IPS-20b (cell line): ENCODE results near the gene ZNF777.
"Not testable (repeated sequence)": the region's sequence is repeated elsewhere in the genome, so short reads cannot be mapped to it uniquely, and the experiment has no call there.

Experiments used
- H3K27ac ChIP-seq: one replicate; pipeline ENCODE4 v1.5.1; 2013; ENCODE audit warnings: low read length
- H3K27me3 ChIP-seq: 2 replicates; pipeline ENCODE4 v1.6.1; 2013; ENCODE audit warnings: mild to moderate bottlenecking, low read length, inconsistent platforms; ENCODE audit not compliant: insufficient read depth
- H3K36me3 ChIP-seq: 2 replicates; pipeline ENCODE4 v1.6.1; 2013; ENCODE audit warnings: low read depth, mild to moderate bottlenecking, inconsistent platforms, low read length, moderate library complexity; ENCODE audit not compliant: insufficient read depth
- H3K4me1 ChIP-seq: 2 replicates; pipeline ENCODE4 v1.6.1; 2013; ENCODE audit warnings: mild to moderate bottlenecking, control low read depth, inconsistent platforms, low read length, moderate library complexity; ENCODE audit not compliant: insufficient read depth
- H3K4me3 ChIP-seq: 2 replicates; pipeline ENCODE4 v1.5.1; 2013; ENCODE audit warnings: mild to moderate bottlenecking, low read length, inconsistent platforms
- H3K9ac ChIP-seq: 2 replicates; pipeline ENCODE4 v1.6.1; 2013; ENCODE audit warnings: low read depth, mild to moderate bottlenecking, inconsistent platforms, low read length, moderate library complexity
- H3K9me3 ChIP-seq: 2 replicates; pipeline ENCODE4 v1.6.1; 2013; ENCODE audit warnings: mild to moderate bottlenecking, low read depth, low read length, inconsistent platforms; ENCODE audit not compliant: insufficient read depth

The ZNF777 gene

GRCh38 chr7:149495785-149496641 lies 35.2 kb upstream of the ZNF777 start:
- peak overlapping the region; percentile 85; the same call in 1 of the 2 replicates for H3K4me3 ChIP-seq
- H3K9ac ChIP-seq, result 0 out of 2 replicates have a peak overlapping the region, but pooled peaks have one; percentile 67
- H3K9me3 ChIP-seq, result no peaks in the 10 kb centered on the region
- no peaks in the 10 kb centered on the region for H3K4me1 ChIP-seq
- H3K36me3 ChIP-seq, result peaks cover 30% of the 10 kb centered on the region
- H3K27me3 ChIP-seq, result peaks cover 31% of the 10 kb centered on the region
- no peak overlapping the region for H3K27ac ChIP-seq

- Histone ChIP-seq H3K27me3 (peaks cover 19% of the 10 kb centered on the region), H3K36me3 (peaks cover 38% of the 10 kb centered on the region), H3K9ac (no peak overlapping the region), H3K4me3 (no peak overlapping the region), H3K9me3 (no peaks in the 10 kb centered on the region), H3K4me1 (no peaks in the 10 kb centered on the region), H3K27ac (no peak overlapping the region)
These were observed 34.0 kb upstream of the ZNF777 start for GRCh38 chr7:149494738-149495368.

- H3K9ac ChIP-seq, H3K27ac ChIP-seq, H3K9me3 ChIP-seq, H3K4me3 ChIP-seq, H3K4me1 ChIP-seq: not testable (repeated sequence)
- H3K36me3 ChIP-seq, result peaks cover 42% of the 10 kb centered on the region
- H3K27me3 ChIP-seq, result peaks cover 10% of the 10 kb centered on the region
These were observed 33.1 kb upstream of the ZNF777 start for GRCh38 chr7:149493975-149494374.

GRCh38 chr7:149493366-149493765 lies 32.5 kb upstream of the ZNF777 start:
- Histone ChIP-seq H3K36me3 (peaks cover 42% of the 10 kb centered on the region), H3K9me3 (no peaks in the 10 kb centered on the region), H3K27ac (no peak overlapping the region), H3K4me1 (no peaks in the 10 kb centered on the region), H3K4me3 (no peak overlapping the region), H3K27me3 (peaks cover 4% of the 10 kb centered on the region; the same call in 1 of the 2 replicates), H3K9ac (no peak overlapping the region)

- Histone ChIP-seq H3K27me3 (no peaks in the 10 kb centered on the region), H3K9ac (no peak overlapping the region), H3K4me3 (no peak overlapping the region), H3K36me3 (peaks cover 65% of the 10 kb centered on the region), H3K4me1 (no peaks in the 10 kb centered on the region), H3K9me3 (no peaks in the 10 kb centered on the region), H3K27ac (no peak overlapping the region)
These were observed 29.4 kb upstream of the ZNF777 start for GRCh38 chr7:149490083-149490760.

GRCh38 chr7:149489391-149490024 lies 28.6 kb upstream of the ZNF777 start:
- Histone ChIP-seq H3K27me3 (no peaks in the 10 kb centered on the region), H3K9ac (no peak overlapping the region), H3K27ac (no peak overlapping the region), H3K9me3 (no peaks in the 10 kb centered on the region), H3K4me1 (no peaks in the 10 kb centered on the region), H3K36me3 (peaks cover 70% of the 10 kb centered on the region), H3K4me3 (no peak overlapping the region)

GRCh38 chr7:149479568-149479967 lies 18.7 kb upstream of the ZNF777 start:
- H3K4me1 ChIP-seq, result peaks cover 3% of the 10 kb centered on the region; the same call in 1 of the 2 replicates
- H3K4me3 ChIP-seq, result no peak overlapping the region
- no peak overlapping the region for H3K27ac ChIP-seq
- H3K9me3 ChIP-seq, result peaks cover 9% of the 10 kb centered on the region
- H3K27me3 ChIP-seq, result no peaks in the 10 kb centered on the region
- no peak overlapping the region for H3K9ac ChIP-seq
- H3K36me3 ChIP-seq, result peaks cover 13% of the 10 kb centered on the region

GRCh38 chr7:149478754-149479153 lies 17.9 kb upstream of the ZNF777 start:
- H3K36me3 ChIP-seq, result peaks cover 18% of the 10 kb centered on the region
- peaks cover 3% of the 10 kb centered on the region; the same call in 1 of the 2 replicates for H3K4me1 ChIP-seq
- peaks cover 9% of the 10 kb centered on the region for H3K9me3 ChIP-seq
- no peak overlapping the region for H3K27ac ChIP-seq
- no peaks in the 10 kb centered on the region for H3K27me3 ChIP-seq
- no peak overlapping the region for H3K9ac ChIP-seq
- H3K4me3 ChIP-seq, result no peak overlapping the region

GRCh38 chr7:149477494-149478443 lies 16.9 kb upstream of the ZNF777 start:
- Histone ChIP-seq H3K4me3 (no peak overlapping the region), H3K4me1 (peaks cover 3% of the 10 kb centered on the region; the same call in 1 of the 2 replicates), H3K36me3 (peaks cover 28% of the 10 kb centered on the region), H3K27me3 (no peaks in the 10 kb centered on the region), H3K9ac (peak overlapping the region; percentile 41; the same call in 1 of the 2 replicates), H3K9me3 (peaks cover 9% of the 10 kb centered on the region), H3K27ac (no peak overlapping the region)

GRCh38 chr7:149476791-149477190 lies 15.9 kb upstream of the ZNF777 start:
- H3K27ac ChIP-seq, result no peak overlapping the region
- H3K4me1 ChIP-seq, result peaks cover 3% of the 10 kb centered on the region; the same call in 1 of the 2 replicates
- peaks cover 31% of the 10 kb centered on the region for H3K36me3 ChIP-seq
- H3K4me3 ChIP-seq, result no peak overlapping the region
- no peak overlapping the region for H3K9ac ChIP-seq
- peaks cover 9% of the 10 kb centered on the region for H3K9me3 ChIP-seq
- no peaks in the 10 kb centered on the region for H3K27me3 ChIP-seq
